RWPE2 (cell line): Measurements from ENCODE around the gene PDE4C.

ENCODE experiments used
- ATAC-seq: fragments of 200-7000 bp; cut with Tn5 transposase; 3 replicates; pipeline ENCODE4 v1.9.1; 2021; ENCODE audit warnings: low read depth
- DNase-seq: peaks from one replicate; pipeline ENCODE4 v3.0.0-alpha.2; 2020; ENCODE audit warnings: low spot score
- H3K27ac ChIP-seq: fragments of 450-650 bp; 2 replicates; pipeline ENCODE4 v1.5.1; 2017; ENCODE audit warnings: mild to moderate bottlenecking; ENCODE audit not compliant: poor library complexity, severe bottlenecking
- H3K27me3 ChIP-seq: fragments of 250-450 bp; sonication (Bioruptor Pico); 2 replicates; pipeline ENCODE4 v1.5.1; 2021; ENCODE audit warnings: mild to moderate bottlenecking, moderate library complexity; ENCODE audit not compliant: insufficient read depth, poor library complexity, severe bottlenecking
- H3K36me3 ChIP-seq: fragments of 250-450 bp; sonication (Bioruptor Pico); 2 replicates; pipeline ENCODE4 v1.5.1; 2020; ENCODE audit warnings: low read depth, mild to moderate bottlenecking, moderate library complexity
- H3K4me1 ChIP-seq: fragments of 250-450 bp; sonication (Bioruptor Pico); 2 replicates; pipeline ENCODE4 v1.5.1; 2021; ENCODE audit warnings: mild to moderate bottlenecking, moderate library complexity; ENCODE audit not compliant: insufficient read depth, poor library complexity, severe bottlenecking
- H3K4me3 ChIP-seq: fragments of 250-450 bp; sonication (Bioruptor Pico); 2 replicates; pipeline ENCODE4 v1.5.1; 2021; ENCODE audit warnings: mild to moderate bottlenecking, moderate library complexity; ENCODE audit not compliant: severe bottlenecking
- H3K9me3 ChIP-seq: fragments of 250-450 bp; sonication (Bioruptor Pico); 2 replicates; pipeline ENCODE4 v1.5.1; 2021; ENCODE audit warnings: mild to moderate bottlenecking, moderate library complexity; ENCODE audit not compliant: severe bottlenecking
- TF ChIP-seq, protein P1 (sequence below): fragments of 450-650 bp; IDR thresholded peaks from one replicate; pipeline ENCODE4 v1.5.1; 2017; ENCODE audit warnings: mild to moderate bottlenecking, moderate library complexity; ENCODE audit not compliant: poor library complexity, severe bottlenecking

PDE4C gene

GRCh38 chr19:18264971-18265540 is 38.8 kb upstream of the PDE4C start:
- Histone ChIP-seq H3K4me3 (no peak overlapping the region), H3K27ac (no peak overlapping the region), H3K27me3 (no peaks in the 10 kb centered on the region), H3K36me3 (no peaks in the 10 kb centered on the region), H3K4me1 (no peaks in the 10 kb centered on the region), H3K9me3 (no peaks in the 10 kb centered on the region)
- TF ChIP-seq, protein P1, sequence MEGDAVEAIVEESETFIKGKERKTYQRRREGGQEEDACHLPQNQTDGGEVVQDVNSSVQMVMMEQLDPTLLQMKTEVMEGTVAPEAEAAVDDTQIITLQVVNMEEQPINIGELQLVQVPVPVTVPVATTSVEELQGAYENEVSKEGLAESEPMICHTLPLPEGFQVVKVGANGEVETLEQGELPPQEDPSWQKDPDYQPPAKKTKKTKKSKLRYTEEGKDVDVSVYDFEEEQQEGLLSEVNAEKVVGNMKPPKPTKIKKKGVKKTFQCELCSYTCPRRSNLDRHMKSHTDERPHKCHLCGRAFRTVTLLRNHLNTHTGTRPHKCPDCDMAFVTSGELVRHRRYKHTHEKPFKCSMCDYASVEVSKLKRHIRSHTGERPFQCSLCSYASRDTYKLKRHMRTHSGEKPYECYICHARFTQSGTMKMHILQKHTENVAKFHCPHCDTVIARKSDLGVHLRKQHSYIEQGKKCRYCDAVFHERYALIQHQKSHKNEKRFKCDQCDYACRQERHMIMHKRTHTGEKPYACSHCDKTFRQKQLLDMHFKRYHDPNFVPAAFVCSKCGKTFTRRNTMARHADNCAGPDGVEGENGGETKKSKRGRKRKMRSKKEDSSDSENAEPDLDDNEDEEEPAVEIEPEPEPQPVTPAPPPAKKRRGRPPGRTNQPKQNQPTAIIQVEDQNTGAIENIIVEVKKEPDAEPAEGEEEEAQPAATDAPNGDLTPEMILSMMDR, result no peak
- ATAC-seq (no peak), DNase-seq (no peak)

DNA sequence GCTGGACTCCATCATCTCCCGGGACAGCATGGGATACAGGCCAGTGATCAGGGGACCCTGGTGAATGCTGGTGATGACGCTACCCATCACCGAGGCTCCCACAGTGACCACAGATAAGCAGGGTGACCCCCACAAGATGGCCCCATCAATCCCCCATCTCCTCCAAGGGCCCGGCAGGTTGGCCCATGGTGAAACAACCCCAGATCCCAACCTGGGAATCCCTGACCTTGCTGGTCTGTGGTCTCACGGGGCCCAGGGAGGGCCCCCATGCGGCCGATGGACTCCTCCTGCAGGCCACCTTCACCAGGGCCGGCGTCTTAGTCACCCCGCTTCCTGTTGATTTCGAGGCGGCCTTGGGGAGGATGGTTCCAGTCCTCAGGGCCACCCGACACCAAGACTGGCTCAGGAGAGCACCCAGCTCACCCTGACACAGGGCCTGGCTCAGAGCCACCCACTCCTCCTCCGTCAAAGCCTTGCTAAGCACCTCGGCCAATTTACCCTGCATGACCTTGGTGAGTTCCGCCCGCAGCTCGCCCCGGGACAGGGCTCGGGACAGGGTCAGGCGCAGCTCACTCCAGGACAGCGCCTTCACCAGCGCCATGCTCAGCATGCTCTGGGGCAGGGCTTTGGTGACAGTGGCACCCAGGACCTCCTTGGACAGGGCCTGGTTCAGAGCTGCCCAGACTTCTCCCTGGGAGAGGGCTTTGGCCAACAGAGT is 38.1 kb upstream of the PDE4C start:
- no peak overlapping the region for H3K27ac ChIP-seq
- no peaks in the 10 kb centered on the region for H3K27me3 ChIP-seq
- ATAC-seq (no peak), DNase-seq (no peak)
- TF ChIP-seq, protein P1, result no peak
- H3K4me1 ChIP-seq, result no peaks in the 10 kb centered on the region
- no peaks in the 10 kb centered on the region for H3K9me3 ChIP-seq
- H3K36me3 ChIP-seq, result no peaks in the 10 kb centered on the region
- no peak overlapping the region for H3K4me3 ChIP-seq

- Histone ChIP-seq H3K27ac (no peak overlapping the region), H3K36me3 (no peaks in the 10 kb centered on the region), H3K9me3 (no peaks in the 10 kb centered on the region), H3K27me3 (no peaks in the 10 kb centered on the region), H3K4me3 (no peak overlapping the region), H3K4me1 (no peaks in the 10 kb centered on the region)
- ATAC-seq (no peak), DNase-seq (no peak)
- TF ChIP-seq, protein P1, result no peak
Measured at GRCh38 chr19:18263324-18264136, 37.3 kb upstream of the PDE4C start.

- no peak for DNase-seq
- H3K36me3 ChIP-seq, result no peaks in the 10 kb centered on the region
- no peak for ATAC-seq
- H3K27ac ChIP-seq, result no peak overlapping the region
- H3K4me3 ChIP-seq, result no peak overlapping the region
- H3K4me1 ChIP-seq, result no peaks in the 10 kb centered on the region
- TF ChIP-seq, protein P1, result no peak
- no peaks in the 10 kb centered on the region for H3K27me3 ChIP-seq
- no peaks in the 10 kb centered on the region for H3K9me3 ChIP-seq
Measured at GRCh38 chr19:18262917-18263316, 36.7 kb upstream of the PDE4C start.
